Choroid plexus epithelial cell (primary cell): ENCODE results near the gene STPG4.

Experiments
- DNase-seq: peaks from one replicate; pipeline ENCODE4 v3.0.0-alpha.2; 2010; ENCODE audit warnings: low read depth
- H3K4me3 ChIP-seq: 2 replicates; pipeline ENCODE4 v1.5.1; 2011; ENCODE audit warnings: low read depth, mild to moderate bottlenecking, control low read depth, low read length, moderate library complexity
- TF ChIP-seq, protein P1 (sequence below): conservative IDR thresholded peaks from 2 replicates; pipeline ENCODE4 v1.5.1; 2011; ENCODE audit warnings: low read depth, mild to moderate bottlenecking, control low read depth, inconsistent platforms, low read length, moderate library complexity

STPG4 gene

DNA sequence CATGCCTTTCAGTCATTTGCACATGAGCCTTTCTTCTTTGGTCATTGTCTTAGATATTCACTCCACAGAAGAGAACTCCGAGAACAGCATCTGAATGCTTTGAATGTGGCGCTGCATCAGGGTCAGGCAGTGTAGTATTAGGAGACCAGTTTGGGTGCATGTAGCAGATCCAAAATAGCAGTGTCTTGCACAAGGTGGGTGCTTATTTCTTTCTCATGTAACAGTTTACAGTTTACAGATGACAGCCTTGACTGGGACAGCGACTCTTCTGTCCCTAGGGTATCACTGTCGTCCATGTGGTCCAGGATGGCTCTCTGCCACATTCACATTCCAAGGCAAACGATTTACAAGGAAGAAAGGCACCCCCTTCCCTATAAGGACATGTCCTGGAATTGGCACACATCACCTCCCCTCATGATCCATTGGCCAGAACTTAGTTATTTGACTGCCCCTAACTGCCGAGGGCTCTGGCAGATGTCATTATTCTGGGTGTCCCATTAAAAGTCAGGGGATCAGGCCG, 101.0 kb downstream of the STPG4 start:
- no peak overlapping the region for H3K4me3 ChIP-seq
- TF ChIP-seq, protein P1, sequence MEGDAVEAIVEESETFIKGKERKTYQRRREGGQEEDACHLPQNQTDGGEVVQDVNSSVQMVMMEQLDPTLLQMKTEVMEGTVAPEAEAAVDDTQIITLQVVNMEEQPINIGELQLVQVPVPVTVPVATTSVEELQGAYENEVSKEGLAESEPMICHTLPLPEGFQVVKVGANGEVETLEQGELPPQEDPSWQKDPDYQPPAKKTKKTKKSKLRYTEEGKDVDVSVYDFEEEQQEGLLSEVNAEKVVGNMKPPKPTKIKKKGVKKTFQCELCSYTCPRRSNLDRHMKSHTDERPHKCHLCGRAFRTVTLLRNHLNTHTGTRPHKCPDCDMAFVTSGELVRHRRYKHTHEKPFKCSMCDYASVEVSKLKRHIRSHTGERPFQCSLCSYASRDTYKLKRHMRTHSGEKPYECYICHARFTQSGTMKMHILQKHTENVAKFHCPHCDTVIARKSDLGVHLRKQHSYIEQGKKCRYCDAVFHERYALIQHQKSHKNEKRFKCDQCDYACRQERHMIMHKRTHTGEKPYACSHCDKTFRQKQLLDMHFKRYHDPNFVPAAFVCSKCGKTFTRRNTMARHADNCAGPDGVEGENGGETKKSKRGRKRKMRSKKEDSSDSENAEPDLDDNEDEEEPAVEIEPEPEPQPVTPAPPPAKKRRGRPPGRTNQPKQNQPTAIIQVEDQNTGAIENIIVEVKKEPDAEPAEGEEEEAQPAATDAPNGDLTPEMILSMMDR, result no peak
- DNase-seq, result no peak

GRCh38 chr2:47052847-47053246, 102.3 kb downstream of the STPG4 start:
- TF ChIP-seq, protein P1, result no peak
- H3K4me3 ChIP-seq, result no peak overlapping the region
- DNase-seq, result no peak

DNA sequence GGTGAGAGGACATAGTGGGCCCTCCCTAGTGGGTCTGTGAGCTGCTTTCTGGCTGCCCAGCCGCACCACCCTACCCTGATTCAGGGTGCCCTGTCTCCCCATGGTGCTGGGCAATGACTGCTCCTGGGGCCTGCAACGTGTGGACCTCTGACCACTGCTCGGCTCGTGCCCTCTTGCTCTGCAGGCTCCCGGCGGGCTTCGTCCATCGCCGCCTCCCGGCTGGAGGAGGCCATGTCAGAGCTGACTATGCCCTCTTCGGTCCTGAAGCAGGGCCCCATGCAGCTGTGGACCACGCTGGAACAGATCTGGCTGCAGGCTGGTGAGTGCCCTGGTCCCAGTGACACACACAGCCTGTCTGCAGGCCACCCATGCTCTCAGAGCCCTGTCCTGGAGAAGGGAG, 103.5 kb downstream of the STPG4 start:
- TF ChIP-seq, protein P1, result no peak
- H3K4me3 ChIP-seq, result no peak overlapping the region
- no peak for DNase-seq

GRCh38 chr2:47050762-47051161, 104.3 kb downstream of the STPG4 start:
- DNase-seq, result no peak
- H3K4me3 ChIP-seq, result no peak overlapping the region
- TF ChIP-seq, protein P1, result no peak

GRCh38 chr2:47050021-47050760, 104.9 kb downstream of the STPG4 start:
- TF ChIP-seq, protein P1, result no peak
- no peak for DNase-seq
- H3K4me3 ChIP-seq, result no peak overlapping the region

GRCh38 chr2:47049502-47049901, 105.6 kb downstream of the STPG4 start:
- DNase-seq, result no peak
- no peak overlapping the region for H3K4me3 ChIP-seq
- TF ChIP-seq, protein P1, result no peak
